Measurements from ENCODE around the gene HSBP1L1.
"Not testable (repeated sequence)": the region's sequence is repeated elsewhere in the genome, so short reads cannot be mapped to it uniquely, and the experiment has no call there.

Gene HSBP1L1

DNA sequence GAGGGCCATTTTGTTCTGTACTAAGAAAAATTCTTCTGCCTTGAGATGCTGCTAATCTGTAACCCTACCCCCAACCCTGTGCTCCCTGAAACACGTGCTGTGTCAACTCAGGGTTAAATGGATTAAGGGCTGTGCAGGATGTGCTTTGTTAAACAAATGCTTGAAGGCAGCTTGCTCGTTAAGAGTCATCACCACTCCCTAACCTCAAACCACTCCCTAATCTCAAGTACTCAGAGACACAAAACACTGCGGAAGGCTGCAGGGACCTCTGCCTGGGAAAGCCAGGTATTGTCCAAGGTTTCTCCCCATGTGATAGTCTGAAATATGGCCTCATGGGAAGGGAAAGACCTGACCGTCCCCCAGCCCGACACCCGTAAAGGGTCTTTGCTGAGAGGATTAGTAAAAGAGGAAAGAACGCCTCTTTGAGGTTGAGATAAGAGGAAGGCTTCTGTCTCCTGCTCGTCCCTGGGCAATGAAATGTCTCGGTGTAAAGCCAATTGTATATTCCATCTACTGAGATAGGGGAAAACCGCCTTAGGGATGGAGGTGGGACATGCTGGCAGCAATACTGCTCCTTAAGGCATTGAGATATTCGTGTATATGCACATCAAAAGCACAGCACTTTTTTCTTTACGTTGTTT, 4.2 kb upstream of the HSBP1L1 start:
- DNase-seq (ENCODE audit: low read depth in 2 of 3, low spot score in 2 of 3) = not testable (repeated sequence)

DNA sequence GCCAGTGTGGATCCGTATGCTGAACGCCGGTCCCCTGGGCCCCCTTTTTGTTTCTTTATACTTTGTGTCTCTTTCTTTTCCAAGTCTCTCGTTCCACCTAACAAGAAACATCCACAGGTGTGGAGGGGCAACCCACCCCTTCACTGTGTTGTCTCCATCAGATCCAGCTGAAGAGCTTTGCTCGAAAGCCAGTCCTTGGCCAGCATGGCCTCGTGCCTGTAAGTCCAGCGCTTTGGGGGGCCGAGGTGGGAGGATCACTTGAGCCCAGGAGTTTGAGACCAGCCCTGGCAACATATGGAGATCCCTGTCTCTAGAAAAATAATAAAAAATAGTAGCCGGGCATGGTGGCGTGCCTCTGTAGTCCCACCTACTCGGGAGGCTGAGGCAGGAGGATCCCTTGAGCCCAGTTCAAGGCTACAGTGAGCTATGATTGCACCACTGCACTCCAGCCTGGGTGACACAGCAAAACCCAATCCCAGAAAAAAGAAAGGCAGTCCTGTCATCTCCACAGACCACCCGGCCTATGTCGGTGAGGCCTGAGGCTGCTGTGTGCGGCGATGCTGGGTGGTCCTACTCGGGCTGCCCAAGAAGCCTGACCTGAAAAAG, 3.4 kb upstream of the HSBP1L1 start:
- no peak for DNase-seq (ENCODE audit: low read depth in 2 of 3, low spot score in 2 of 3)

DNA sequence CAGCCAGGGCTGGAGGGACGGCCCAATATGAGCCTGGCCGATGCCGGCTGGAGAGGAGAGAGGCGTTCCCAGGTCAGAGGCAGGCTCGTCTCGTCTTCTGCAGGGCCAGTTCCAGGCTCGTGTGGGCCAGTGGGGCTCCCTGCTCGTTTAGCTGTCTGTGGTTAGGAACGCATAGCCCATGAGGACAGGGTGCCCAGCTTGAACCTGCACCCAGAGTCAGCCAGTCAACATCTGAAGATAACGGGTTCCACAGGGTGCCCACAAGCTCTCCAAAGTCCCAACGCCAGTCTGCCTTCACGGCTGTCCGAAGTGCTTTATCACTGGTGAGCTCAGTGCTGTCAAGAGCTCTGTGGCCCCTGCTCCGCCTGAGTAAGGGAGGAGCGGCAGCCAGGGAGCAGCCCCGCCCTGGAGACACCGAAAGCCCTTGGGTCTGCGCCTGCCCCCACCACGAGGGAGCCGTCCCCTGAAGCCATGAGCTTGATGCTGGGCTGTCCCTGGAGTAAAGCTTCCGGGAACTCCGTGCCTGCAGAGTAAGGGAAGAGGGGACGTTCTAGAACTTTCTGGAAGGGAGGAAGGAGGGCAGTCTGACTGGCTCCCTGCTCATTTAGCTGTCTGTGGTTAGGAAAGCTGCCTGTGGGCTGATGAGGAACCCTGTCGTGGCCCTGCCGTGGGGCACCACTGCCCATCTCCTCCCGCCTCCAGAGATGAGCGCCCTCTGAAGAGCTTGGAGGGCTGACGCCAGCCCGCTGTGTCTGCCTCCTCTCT, 2.7 kb upstream of the HSBP1L1 start:
- no peak for DNase-seq (ENCODE audit: low read depth in 2 of 3, low spot score in 2 of 3)

DNA sequence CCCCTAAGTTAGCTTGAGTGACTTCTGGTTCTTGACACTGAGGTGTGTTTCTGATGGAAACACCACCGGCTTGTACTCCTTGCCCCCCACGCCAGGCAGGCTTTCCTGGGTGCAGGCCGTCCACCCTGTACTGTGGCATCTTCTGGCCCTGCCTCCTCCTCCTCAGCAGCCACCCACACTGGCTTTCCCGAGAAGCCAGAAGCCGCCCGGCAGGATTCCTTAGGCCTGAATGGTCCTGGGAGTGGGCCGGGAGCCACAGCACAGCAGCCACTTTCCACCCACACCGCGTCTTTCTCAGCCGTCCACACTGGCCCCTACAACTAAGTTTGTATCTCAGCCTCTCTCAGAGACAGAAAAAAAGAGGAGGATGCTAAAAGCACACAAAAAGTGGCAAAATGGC, 2.1 kb upstream of the HSBP1L1 start:
- DNase-seq (ENCODE audit: low read depth in 2 of 3, low spot score in 2 of 3) = no peak

DNA sequence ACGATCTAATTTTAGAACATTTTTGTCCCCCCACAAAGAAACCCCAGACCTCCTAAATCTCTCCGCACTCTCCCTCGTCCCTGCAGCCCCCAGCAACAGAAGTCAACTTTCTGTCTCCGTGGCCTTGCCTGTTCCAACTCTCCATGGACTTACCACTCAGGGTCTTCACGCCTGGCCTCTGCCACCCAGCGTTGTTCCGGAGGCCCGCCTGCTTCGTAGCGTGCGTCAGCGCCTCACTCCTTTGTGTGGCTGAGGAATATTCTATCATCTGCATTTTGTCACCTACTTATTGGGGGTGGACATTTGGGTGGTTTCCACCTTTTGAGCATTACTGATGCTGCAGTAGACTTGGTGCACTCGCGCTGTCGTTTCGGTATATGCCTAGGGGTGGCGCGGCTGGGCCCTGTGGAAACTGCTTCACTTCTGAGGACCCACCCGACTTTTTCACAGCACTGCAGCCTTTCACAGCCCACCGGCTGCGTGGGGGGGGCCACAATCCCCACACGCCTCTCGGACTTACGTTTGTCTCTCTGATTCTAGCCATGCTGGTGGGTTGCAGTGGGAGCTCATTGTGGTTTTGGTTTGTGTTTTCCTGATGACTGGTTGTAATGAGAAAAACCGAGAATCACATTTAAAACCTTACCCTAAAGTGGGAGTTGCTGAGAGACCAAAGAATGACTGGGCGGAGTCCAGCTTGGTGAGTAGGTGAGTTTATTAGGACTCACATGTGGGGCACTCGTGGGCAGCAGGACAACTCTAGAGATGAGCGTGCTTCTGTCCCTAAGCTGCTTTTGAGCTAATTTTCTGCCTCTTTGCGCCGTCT, 1.4 kb upstream of the HSBP1L1 start:
- DNase-seq (ENCODE audit: low read depth in 2 of 3, low spot score in 2 of 3) = no peak

DNA sequence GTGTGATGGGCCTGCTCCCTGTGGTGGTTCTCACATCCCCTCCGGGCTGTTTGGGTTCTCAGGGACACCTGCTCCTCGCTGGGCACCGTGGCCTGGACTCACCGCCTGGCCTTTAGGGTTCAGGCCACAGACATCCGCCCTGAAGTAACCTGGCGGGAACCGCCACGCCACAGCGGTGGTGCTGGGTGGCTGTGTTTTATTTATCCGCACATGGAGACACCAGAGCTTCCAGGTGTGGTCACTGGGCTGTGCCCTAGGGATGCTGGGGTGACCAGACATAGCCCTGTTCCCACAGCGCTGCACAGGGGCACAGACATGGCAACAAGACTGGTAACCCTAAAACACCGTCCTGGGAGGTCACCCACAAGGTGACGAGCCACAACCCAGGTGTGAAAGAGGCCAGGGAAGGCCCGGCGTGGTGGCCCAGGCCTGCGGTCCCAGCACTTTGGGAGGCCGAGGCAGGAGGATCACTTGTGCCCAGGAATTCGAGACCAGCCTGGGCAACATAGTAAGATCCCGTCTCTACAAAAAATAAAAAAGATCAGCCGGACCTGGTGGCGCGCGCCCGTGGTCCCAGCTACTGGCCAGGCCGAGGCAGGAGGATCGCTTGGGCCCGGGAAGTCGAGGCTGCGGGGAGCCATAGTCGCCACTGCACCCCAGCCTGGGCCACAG, 649 bp upstream of the HSBP1L1 start:
- no peak for DNase-seq (ENCODE audit: low read depth in 2 of 3, low spot score in 2 of 3)

DNA sequence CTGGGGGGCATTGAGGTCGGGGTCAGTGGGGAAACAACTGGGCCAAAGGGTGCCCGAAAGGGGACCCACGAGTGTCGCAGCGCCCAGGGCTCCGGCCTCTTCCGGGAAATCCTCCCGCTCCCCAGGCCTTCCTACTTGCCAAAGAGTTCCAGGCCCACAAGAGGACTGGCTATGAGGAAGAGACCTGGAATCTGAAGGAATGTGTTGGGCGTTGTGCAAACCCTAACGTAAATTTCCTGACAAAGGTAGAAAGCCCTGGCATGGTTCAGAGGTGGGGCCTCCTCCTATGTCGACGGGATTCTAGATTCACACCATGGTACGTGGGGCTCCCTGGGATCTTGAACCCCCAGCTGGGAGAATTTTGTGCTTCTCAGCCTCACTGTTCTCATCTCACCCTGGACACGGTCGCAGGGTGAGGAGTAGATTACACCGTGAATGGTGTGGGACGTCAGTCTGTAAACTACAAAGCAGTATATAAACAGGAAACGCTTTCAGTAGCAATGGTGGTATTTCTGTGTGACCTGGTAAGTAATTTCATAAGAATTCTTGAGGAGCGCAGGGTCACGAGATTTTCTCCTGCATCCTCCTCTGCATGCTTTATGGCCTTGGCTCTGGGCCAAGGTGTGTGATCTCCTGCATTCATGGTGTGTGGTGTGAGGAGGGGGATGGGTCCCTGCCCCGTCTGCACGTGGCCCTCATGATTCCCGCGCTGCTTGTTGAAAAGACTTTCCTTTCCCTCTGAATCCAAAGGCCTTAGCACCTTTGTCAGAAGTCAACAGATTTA, 868 bp downstream of the HSBP1L1 start:
- DNase-seq (ENCODE audit: low read depth in 2 of 3, low spot score in 2 of 3) = no peak

DNA sequence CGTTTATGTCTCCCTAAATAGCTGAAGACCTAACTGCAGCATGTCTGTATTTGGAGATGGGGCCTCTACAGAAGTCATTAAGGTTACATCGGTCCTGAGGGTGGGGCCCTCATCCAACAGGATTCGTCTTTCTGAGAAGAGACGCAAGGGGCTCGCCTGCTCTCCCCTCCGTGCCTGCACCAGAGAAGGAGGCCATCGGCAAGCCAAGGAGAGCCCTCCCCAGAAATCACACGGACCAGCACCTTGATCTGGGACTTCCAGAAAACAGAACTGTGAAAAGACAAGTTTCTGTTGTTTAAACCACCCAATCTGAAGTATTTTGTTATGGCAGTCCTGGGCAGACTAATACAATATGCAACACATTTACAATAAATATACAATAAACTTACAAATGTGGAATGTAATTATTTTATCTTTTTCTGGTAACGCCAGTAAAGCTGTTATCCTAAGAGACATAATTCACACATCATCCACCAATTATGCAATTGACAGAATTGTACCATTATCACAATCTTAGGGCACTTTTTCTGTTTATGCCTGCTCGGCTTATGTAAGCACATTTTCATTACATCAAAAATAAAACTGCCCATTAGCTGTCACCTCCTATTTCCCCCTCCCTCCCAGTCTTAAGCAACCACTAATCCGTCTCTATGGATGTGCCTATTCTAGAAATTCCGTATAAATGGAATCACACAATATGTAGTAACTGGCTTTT, 6.1 kb downstream of the HSBP1L1 start:
- DNase-seq (ENCODE audit: low read depth in 2 of 3, low spot score in 2 of 3) = no peak

DNA sequence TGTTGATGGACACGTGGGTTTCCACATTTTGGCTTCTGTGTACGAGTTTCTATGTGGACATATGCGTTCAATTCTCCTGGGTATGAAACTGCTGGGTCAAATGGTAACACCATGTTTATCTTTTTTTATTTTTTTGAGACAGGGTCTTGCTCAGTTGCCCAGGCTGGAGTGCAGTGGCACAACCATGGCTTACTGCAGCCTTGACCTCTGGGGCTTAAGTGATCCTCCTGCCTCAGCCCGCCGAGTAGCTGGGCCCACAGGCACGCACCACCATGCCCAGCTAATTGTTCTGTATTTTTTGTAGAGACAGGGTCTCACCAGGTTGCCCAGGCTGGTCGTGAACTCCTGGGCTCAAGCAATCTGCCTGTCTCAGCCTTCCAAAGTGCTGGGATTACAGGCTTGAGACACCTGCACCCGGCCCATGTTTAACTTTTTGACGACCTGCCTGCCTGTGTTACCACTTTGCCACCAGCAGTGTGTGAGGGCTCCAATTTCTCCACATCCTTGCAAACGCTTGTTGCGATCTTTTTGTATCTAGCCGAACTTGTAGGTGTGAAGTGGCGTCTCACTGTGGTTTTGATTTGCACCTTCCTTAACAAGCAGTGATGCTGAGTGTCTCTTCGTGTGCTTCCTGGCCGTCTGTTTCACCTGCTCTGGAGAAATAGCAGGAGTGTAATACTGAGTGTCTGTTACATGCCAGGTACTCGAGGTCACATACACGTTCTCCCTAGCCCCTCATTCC, 6.9 kb downstream of the HSBP1L1 start:
- no peak for DNase-seq (ENCODE audit: low read depth in 2 of 3, low spot score in 2 of 3)

DNA sequence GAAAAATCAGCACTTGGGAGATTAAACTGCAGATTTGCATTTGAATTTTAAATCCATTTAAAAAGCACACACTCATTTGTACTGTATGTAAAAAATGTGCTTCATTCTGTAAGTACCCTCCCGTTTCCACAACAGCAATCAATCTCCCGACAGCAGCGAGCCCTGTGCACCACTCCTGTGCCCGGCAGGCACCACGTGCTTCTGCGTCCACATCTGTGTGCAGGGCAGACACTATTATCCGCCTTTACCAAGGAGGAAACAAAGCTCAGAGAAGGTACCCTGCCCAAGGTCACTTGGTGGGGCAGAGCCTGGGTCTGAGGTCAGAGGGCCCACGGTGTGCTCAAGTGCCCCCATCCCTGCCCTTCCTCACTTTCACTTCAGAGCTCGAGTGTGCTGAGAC, 7.5 kb downstream of the HSBP1L1 start:
- no peak for DNase-seq (ENCODE audit: low read depth in 2 of 3, low spot score in 2 of 3)

DNA sequence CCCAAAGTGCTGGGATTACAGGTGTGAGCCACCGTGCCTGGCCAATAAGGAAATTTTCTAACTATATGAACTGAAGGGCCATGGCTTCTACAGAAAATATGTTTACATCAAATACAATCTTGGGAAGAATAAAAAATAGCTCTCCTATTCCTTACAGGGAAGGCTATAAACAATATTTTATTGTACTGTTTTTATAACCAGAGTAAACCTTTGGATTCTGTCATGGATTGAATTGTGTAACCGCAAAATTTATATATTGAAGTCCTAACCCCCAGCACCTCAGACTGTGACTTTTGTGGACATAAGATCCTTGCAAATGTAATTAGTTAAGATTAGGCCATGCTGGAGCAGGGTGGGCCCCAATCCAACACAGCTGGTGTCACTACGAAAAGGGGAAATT, 8.3 kb downstream of the HSBP1L1 start:
- DNase-seq (ENCODE audit: low read depth in 2 of 3, low spot score in 2 of 3) = no peak

DNA sequence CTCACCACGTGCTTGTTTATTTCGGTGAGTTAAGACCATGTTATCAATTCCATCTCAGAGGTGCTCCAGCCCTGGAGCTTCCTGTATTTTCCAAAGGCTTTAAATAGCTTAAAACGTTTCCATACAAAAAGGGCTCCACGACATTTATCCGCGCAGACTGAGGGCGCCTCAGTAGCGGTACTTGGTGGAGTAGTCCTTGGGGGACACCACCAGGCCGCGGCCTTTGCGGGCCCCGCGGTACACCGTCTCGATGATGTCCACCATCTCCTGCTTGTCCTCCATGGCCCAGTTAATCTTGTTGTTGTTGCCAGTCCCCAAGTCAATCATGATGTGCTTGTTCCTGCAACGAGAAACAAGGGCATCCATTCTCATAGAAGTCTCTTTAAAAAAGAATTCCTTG, 9.1 kb downstream of the HSBP1L1 start:
- no peak for DNase-seq (ENCODE audit: low read depth in 2 of 3, low spot score in 2 of 3)

DNA sequence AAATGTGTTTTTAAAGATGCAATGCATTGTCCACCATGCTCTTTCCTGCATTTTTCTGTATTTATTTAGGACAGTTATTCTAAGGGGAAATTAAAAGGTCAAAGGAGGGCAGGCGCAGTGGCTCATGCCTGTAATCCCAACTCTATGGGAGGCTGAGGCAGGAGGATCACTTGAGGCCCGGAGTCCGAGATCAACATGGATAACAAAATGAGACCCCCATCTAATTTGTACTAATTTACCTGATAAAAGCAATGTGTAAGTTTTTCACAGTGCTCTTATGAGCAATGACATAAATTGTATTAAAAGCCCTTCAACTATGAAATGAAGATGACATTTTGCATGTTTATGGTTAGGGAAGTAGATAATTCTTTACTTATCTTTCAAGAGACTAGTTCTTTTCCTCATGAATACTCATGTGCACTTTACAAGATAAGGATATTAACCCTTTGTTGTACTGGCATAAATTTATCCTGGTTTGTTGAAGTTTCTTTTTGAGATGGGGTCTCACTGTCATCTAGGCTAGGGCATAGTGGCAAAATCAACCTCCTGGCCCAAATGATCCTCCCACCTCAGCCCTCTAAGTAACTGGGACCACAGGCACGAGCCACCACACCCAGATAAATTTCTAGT, 9.7 kb downstream of the HSBP1L1 start:
- DNase-seq (ENCODE audit: low read depth in 2 of 3, low spot score in 2 of 3) = no peak

DNA sequence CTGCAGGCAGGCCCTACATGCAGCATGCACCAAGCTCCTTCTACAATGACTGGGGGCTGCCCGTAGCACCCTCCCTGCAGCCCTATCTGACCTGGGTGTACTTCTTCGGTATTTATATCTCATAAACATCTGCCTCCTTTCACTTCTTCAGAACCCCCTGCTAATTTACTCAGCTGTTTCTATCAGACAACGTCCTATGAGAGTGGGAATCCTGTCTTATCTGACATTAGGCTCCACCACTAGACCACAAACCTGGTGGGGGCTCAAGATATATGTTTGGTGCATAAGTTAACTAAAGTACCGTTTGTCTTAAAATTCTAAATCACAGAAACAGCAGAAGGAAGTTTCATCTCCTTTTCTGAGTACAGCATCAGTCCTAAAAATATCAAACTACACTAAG, 10.6 kb downstream of the HSBP1L1 start:
- DNase-seq (ENCODE audit: low read depth in 2 of 3, low spot score in 2 of 3) = no peak

DNA sequence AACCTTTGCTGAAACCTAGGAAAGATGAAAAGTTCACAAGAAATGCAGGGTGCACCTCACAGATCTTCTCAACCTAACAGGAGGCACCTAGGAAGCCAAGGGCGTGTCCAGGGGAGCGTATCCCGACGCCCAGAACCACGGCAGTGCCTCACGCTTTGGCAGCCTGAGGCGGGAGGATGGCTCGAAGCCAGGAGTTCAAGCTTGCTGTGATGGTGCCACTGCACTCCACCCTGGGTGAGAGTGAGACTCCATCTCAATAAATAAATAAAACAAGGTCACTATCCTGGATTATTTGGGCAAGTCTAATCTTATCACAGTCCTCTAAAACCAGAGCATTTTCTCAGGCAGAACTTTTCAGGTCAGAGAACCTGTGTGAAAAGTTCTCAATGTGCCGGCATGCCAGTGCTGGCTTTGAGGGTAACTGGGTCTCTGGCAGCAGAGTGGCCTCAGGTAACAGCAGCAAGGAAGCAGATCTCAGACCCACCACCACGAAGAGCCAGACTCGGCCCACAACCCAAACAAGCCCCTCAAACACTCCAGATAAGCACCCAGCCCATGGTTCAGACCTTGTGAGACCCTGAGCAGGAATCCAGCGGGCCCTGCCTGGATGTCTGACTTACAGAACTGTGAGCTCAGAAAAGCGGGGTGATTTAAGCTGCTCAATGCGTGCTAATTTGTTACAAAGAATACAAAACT, 11.7 kb downstream of the HSBP1L1 start:
- DNase-seq (ENCODE audit: low read depth in 2 of 3, low spot score in 2 of 3) = no peak

DNA sequence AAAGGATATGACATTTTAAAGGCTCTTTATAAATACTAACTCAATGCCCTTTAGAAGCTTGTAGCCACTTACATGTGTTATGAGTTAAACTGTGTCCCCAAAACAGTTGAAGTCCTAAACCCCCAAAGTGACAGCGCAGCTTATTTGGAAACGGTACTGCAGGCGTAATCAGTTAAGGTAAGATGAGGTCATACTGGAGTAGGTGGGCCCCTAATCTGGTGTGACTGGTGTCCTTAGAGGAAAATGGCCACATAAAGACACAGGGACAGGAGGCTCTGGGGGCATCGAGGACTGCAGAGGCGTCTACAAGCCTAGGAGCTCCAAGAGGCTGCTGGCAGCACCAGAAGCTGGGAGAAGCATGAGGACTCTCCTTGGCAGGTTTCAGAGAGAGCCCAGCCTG, 15.4 kb downstream of the HSBP1L1 start:
- DNase-seq (ENCODE audit: low read depth in 2 of 3, low spot score in 2 of 3) = no peak

DNA sequence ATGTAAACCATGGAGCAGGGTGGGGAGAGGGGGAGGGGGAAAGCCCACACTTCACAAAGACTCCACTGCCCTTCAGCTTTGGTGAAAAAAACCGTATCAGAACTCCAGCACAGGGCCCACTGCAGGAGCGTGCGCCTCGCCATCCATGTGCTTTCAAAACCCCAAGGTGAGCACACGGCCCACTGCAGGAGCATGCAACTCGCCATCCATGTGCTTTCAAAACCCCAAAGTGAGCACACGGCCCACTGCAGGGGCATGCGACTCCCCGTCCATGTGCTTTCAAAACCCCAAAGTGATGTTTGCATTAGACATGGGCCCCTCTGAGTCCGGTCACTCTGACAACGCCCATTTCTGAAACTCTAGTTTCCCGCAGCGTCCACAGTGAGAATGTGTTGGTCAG, 16.1 kb downstream of the HSBP1L1 start:
- DNase-seq (ENCODE audit: low read depth in 2 of 3, low spot score in 2 of 3) = no peak

DNA sequence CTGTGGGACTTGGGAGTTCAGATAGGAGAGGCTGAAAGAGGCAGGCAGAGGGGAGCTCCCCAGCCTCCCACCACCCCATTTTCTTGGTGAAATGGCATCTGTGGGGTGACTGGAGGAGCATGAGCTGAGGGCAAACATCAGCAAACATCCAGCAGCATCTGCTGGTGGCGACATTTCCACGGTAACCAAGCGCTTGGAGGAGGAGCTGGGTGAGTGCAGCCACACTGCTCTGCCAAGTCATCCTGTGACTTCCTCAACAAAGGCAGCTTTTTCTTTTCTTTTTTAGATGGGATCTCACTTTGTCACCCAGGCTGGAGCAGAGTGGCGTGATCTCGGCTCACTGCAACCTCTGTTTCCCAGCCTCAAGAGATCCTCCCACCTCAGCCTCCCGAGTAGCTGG, 18.3 kb downstream of the HSBP1L1 start:
- DNase-seq (ENCODE audit: low read depth in 2 of 3, low spot score in 2 of 3) = no peak
